Fibroblast of peridontal ligament (primary cell): ENCODE measurements around the gene UPF3A.
"Not testable (repeated sequence)": the region's sequence is repeated elsewhere in the genome, so short reads cannot be mapped to it uniquely, and the experiment has no call there.

Experiments used
- DNase-seq: peaks from one replicate; pipeline ENCODE4 v3.0.0-alpha.2; 2010; ENCODE audit errors: extremely low read depth

Gene UPF3A

DNA sequence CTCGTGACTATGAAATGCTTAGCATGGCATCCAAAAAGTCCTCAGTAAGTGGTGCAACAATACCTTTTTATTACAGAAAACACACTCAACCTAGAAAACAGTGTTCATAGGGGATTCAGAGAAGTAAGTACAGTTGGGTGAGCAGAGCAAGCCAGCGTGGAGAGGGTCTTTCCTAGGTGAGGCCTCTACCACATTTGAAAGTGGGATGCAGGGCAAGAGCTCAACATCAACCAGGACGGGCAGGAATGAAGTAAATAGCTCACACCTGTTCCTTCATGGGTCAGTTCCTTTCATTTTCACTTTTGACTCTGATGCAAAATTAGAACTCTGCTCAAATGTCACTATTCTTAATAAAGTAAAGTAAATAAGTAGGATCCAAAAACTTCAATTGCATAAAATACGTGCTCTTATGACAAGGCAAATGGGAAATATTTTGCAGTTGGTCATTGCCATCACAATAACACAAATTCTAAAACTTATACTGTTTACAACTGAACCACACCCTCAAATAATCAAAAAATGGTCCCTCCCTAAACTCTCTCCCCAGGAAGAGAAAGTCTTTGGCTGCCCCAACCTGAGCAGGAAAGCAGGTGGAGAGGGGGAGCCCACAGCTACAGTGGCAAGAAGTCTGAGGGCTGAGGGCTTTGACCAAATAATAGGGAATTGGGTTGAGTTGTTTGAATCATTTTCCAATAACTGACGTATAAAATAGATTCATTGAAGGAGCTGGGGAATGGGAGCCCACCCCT is 53.1 kb downstream of the UPF3A start:
- DNase-seq = no peak

DNA sequence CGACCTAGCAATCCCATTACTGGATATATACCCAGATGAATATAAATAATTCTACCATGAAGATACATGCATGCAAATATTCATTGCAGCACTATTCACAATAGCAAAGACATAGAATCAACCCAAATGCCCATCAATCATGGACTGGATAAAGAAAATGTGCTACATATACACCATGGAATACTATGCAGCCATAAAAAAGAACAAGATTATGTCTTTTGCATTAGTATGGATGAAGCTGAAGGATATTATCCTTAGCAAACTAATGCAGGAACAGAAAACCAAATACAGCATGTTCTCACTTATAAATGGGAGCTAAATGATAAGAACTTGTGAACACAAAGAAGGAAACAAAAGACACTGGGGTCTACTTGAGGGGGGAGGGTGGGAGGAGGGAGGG is 55.1 kb downstream of the UPF3A start:
- DNase-seq = not testable (repeated sequence)

DNA sequence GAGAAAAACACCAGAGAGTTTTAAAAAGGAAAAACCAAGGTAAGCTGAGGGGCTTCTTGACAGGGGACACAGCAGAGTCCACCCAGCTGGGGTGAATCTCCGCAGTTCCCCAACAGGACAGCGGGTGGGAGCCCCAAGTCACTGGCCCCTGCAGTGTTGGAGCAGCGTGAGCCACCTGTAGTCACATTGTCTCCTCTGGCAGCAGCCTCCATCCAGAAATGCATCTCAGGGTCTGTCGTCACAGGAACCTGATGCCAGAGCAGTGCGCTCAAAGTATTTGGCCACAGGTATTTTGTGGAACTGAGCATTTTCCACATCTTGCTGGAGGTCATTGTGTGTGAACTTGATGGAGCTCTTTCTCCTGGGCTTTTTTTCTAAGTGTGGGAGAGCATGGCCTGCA is 57.6 kb downstream of the UPF3A start:
- no peak for DNase-seq

DNA sequence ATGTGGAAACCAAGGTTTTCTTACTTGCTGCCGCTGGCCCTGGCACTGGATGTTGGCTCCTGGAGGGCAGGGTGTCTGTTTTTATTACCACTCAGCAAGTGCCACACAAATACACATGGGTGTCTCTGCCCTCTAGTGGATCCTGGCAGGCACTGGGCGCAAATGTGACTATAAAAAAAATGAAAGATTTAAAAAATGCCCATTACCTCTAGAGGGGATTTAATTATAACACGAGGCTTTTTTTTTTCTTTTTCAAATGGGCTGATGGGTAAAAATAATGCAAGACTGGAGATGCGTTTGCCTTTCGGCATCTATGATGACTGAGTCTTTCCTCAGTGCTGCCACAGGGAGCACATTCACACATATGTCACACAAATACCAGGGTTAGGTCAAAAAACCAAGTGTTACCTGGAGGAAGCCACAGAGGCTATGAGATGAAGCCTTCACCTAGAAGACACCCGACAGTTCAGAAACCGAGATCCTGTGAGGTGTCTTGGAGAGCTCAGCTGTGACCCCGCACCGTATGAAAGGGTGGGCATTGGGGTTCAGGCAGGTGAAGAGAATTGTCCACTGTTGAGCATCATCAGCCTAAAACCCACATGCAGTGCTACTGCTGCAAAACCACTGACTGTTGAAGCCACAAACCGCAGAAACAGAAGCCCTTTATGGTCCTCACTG is 58.6 kb downstream of the UPF3A start:
- peak; percentile 56 for DNase-seq

DNA sequence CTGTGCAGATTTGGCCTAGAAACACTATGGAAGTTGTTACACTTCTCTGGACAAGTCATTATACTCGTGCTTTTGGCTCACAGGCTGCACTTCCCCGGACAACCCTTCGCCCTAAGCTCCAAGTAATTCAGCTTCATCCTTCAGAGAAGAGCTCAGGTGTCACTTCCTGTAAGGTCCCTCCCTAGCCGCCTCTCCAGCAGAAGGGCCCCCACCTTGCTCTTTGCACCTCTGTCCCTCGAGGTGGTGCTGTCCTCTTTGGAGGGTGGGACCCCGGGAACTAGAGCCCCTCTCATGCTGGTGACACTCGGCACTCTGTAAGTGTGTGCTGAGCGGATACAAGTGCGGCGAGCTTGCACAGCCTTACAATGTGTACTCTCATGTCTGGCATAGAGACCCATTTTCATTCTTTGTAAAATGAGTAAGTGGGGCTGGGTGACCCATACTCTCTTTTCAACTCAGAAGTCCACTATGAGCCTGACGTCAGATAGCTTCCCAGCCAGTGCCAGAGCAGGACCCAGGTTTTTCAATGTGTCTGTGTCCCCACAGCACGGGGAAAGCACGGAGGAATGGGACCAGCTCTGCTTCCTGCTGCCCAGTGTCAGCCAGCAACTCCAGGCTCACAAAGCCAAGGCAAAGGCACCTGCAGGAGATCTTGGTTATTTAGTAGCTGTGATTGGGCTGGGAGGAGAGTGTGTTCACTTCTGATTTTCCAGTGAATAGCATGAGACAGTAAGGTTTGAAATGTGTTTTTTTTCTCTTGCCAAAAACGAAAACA is 59.8 kb downstream of the UPF3A start:
- DNase-seq = no peak

DNA sequence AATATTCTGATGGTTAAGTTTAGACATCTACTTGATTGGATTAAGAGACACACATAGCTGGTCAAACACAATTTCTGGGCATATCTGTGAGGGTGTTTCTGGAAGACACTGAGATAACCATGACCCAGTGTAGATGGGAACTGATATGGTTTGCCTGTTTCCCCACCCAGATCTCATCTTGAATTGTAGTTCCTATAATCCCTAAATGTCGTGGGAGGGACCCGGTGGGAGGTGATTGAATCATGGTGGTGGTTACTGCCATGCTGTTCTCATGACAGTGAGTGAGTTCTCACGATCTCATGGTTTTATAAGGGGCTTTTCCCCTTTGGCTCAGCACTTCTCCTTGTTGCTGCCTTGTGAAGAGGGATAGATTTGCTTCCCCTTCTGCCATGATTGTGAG is 65.9 kb downstream of the UPF3A start:
- DNase-seq = not testable (repeated sequence)

DNA sequence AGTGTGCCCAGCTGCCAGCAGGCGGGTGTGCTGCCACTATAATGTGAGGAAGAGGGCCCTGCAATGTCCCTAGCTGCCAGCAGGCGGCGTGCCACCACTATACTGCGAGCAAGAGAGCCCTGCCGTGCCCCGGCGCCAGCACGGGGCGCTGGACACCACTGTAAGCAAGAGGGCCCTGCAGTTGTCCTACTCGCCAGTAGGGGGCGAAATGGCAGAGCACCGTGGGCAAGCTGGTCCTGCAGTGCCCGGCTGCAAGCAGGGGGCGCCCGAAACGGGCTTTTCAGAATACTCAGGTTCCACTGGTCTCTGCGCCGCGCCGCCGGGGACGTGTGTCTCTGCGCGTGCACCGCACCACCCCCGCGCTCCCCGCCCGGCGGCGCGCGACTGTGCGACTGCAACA is 71.4 kb downstream of the UPF3A start:
- DNase-seq = not testable (repeated sequence)

DNA sequence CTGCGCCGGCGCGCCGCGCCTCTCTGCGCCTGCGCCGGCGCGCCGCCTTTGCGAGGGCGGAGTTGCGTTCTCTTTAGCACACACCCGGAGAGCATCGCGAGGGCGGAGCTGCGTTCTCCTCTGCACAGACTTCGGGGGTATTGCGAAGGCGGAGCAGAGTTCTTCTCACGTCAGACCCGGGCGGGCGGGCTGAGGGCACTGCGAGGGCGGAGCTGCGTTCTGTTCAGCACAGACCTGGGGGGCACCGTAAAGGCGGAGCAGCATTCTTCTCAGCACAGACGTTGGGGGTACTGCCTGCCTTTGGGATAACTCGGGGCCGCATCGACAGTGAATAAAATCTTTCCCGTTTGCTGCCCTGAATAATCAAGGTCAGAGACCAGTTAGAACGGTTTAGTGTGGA is 72.0 kb downstream of the UPF3A start:
- DNase-seq = not testable (repeated sequence)
